ENCODE results near the gene CD82.

CD82 gene

GRCh38 chr11:44654596-44654995 is 89.1 kb downstream of the CD82 start:
- TF ChIP-seq ESRRG (CRISPR knock-in tag; IDR thresholded peaks at IDR 0.05) (no peak), PPARA (CRISPR knock-in tag; IDR thresholded peaks at IDR 0.05; ENCODE audit: borderline replicate concordance) (no peak), ZFP3 (CRISPR knock-in tag; IDR thresholded peaks at IDR 0.05) (no peak), CSDC2 (CRISPR knock-in tag; IDR thresholded peaks at IDR 0.05) (no peak), ZNF8 (CRISPR knock-in tag; IDR thresholded peaks at IDR 0.05) (no peak), GLIS3 (CRISPR knock-in tag; IDR thresholded peaks at IDR 0.05) (no peak), ZNF565 (CRISPR knock-in tag; conservative IDR thresholded peaks at IDR 0.05; ENCODE audit: low read depth) (no peak), ZFP30 (CRISPR knock-in tag; IDR thresholded peaks at IDR 0.05) (no peak), TCF4 (CRISPR knock-in tag; IDR thresholded peaks at IDR 0.05; ENCODE audit: borderline replicate concordance) (no peak), ZC3H10 (CRISPR knock-in tag; IDR thresholded peaks at IDR 0.05) (no peak), ISL1 (CRISPR knock-in tag; IDR thresholded peaks at IDR 0.05) (no peak), RARB (CRISPR knock-in tag; IDR thresholded peaks at IDR 0.05) (no peak), OSR1 (CRISPR knock-in tag; IDR thresholded peaks at IDR 0.05) (no peak), TOX (CRISPR knock-in tag; IDR thresholded peaks at IDR 0.05; ENCODE audit: borderline replicate concordance) (no peak)
- TF ChIP-seq, protein P1, sequence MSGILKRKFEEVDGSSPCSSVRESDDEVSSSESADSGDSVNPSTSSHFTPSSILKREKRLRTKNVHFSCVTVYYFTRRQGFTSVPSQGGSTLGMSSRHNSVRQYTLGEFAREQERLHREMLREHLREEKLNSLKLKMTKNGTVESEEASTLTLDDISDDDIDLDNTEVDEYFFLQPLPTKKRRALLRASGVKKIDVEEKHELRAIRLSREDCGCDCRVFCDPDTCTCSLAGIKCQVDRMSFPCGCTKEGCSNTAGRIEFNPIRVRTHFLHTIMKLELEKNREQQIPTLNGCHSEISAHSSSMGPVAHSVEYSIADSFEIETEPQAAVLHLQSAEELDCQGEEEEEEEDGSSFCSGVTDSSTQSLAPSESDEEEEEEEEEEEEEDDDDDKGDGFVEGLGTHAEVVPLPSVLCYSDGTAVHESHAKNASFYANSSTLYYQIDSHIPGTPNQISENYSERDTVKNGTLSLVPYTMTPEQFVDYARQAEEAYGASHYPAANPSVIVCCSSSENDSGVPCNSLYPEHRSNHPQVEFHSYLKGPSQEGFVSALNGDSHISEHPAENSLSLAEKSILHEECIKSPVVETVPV (CRISPR knock-in tag; IDR thresholded peaks at IDR 0.05) = no peak
- TF ChIP-seq, protein P2, sequence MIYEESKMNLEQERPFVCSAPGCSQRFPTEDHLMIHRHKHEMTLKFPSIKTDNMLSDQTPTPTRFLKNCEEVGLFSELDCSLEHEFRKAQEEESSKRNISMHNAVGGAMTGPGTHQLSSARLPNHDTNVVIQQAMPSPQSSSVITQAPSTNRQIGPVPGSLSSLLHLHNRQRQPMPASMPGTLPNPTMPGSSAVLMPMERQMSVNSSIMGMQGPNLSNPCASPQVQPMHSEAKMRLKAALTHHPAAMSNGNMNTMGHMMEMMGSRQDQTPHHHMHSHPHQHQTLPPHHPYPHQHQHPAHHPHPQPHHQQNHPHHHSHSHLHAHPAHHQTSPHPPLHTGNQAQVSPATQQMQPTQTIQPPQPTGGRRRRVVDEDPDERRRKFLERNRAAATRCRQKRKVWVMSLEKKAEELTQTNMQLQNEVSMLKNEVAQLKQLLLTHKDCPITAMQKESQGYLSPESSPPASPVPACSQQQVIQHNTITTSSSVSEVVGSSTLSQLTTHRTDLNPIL (CRISPR knock-in tag; IDR thresholded peaks at IDR 0.05; ENCODE audit: low read depth) = no peak
- TF ChIP-seq, protein P3, sequence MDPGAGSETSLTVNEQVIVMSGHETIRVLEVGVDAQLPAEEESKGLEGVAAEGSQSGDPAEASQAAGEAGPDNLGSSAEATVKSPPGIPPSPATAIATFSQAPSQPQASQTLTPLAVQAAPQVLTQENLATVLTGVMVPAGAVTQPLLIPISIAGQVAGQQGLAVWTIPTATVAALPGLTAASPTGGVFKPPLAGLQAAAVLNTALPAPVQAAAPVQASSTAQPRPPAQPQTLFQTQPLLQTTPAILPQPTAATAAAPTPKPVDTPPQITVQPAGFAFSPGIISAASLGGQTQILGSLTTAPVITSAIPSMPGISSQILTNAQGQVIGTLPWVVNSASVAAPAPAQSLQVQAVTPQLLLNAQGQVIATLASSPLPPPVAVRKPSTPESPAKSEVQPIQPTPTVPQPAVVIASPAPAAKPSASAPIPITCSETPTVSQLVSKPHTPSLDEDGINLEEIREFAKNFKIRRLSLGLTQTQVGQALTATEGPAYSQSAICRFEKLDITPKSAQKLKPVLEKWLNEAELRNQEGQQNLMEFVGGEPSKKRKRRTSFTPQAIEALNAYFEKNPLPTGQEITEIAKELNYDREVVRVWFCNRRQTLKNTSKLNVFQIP (CRISPR knock-in tag; IDR thresholded peaks at IDR 0.05; ENCODE audit: borderline replicate concordance, low read depth) = no peak
- TF ChIP-seq, protein P4, sequence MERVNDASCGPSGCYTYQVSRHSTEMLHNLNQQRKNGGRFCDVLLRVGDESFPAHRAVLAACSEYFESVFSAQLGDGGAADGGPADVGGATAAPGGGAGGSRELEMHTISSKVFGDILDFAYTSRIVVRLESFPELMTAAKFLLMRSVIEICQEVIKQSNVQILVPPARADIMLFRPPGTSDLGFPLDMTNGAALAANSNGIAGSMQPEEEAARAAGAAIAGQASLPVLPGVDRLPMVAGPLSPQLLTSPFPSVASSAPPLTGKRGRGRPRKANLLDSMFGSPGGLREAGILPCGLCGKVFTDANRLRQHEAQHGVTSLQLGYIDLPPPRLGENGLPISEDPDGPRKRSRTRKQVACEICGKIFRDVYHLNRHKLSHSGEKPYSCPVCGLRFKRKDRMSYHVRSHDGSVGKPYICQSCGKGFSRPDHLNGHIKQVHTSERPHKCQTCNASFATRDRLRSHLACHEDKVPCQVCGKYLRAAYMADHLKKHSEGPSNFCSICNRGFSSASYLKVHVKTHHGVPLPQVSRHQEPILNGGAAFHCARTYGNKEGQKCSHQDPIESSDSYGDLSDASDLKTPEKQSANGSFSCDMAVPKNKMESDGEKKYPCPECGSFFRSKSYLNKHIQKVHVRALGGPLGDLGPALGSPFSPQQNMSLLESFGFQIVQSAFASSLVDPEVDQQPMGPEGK (CRISPR knock-in tag; IDR thresholded peaks at IDR 0.05; ENCODE audit: borderline replicate concordance) = no peak
- no peak for ATAC-seq

GRCh38 chr11:44657836-44658505 is 92.5 kb downstream of the CD82 start:
- no peak for ATAC-seq
- TF ChIP-seq ZFP30 (CRISPR knock-in tag; IDR thresholded peaks at IDR 0.05) (no peak), BACH2 (CRISPR knock-in tag; IDR thresholded peaks at IDR 0.05; ENCODE audit: borderline replicate concordance) (no peak), ZFP3 (CRISPR knock-in tag; IDR thresholded peaks at IDR 0.05) (no peak), CSDC2 (CRISPR knock-in tag; IDR thresholded peaks at IDR 0.05) (no peak), PPARA (CRISPR knock-in tag; IDR thresholded peaks at IDR 0.05; ENCODE audit: borderline replicate concordance) (no peak), ZNF565 (CRISPR knock-in tag; conservative IDR thresholded peaks at IDR 0.05; ENCODE audit: low read depth) (no peak)

GRCh38 chr11:44658506-44658850 is 93.0 kb downstream of the CD82 start:
- TF ChIP-seq TOX (CRISPR knock-in tag; IDR thresholded peaks at IDR 0.05; ENCODE audit: borderline replicate concordance) (no peak), ZFP3 (CRISPR knock-in tag; IDR thresholded peaks at IDR 0.05) (no peak), OSR1 (CRISPR knock-in tag; IDR thresholded peaks at IDR 0.05) (no peak), GLIS3 (CRISPR knock-in tag; IDR thresholded peaks at IDR 0.05) (no peak), ARNTL (CRISPR knock-in tag; IDR thresholded peaks at IDR 0.05; ENCODE audit: borderline replicate concordance, low read depth) (no peak), ZFP30 (CRISPR knock-in tag; IDR thresholded peaks at IDR 0.05) (no peak), TSHZ2 (CRISPR knock-in tag; IDR thresholded peaks at IDR 0.05) (no peak), ISL1 (CRISPR knock-in tag; IDR thresholded peaks at IDR 0.05) (no peak), BACH2 (CRISPR knock-in tag; IDR thresholded peaks at IDR 0.05; ENCODE audit: borderline replicate concordance) (no peak), ZC3H10 (CRISPR knock-in tag; IDR thresholded peaks at IDR 0.05) (no peak), PPARA (CRISPR knock-in tag; IDR thresholded peaks at IDR 0.05; ENCODE audit: borderline replicate concordance) (no peak), CSDC2 (CRISPR knock-in tag; IDR thresholded peaks at IDR 0.05) (no peak), ZNF8 (CRISPR knock-in tag; IDR thresholded peaks at IDR 0.05) (no peak), ZNF565 (CRISPR knock-in tag; conservative IDR thresholded peaks at IDR 0.05; ENCODE audit: low read depth) (no peak)
- TF ChIP-seq, protein P1 (CRISPR knock-in tag; IDR thresholded peaks at IDR 0.05) = no peak
- ATAC-seq = peak; percentile 40; the same call in 1 of the 3 replicates

All from SK-N-SH treated with all-trans-retinoic acid at 6 μM for 48 hours (cell line).